GM11168 (cell line): ENCODE data around the gene BMPER.

ENCODE experiments used
- in situ Hi-C: fragments of 300-500 bp; cut with MboI; formaldehyde crosslinking; loops from one replicate; pipeline ENCODE4 v1.12.0; 2022; ENCODE audit warnings: low sequenced_read_pairs; ENCODE audit not compliant: unreplicated experiment

The BMPER gene

GRCh38 chr7:34015651-34016050 lies 110.3 kb downstream of the BMPER start:
- in situ Hi-C loops: no loop called here

- in situ Hi-C loops: no loop called here
Observed at GRCh38 chr7:34016876-34017275, 111.5 kb downstream of the BMPER start.

GRCh38 chr7:34019301-34019790 lies 114.0 kb downstream of the BMPER start:
- in situ Hi-C loops: no loop called here

- in situ Hi-C loops: no loop called here
Observed at GRCh38 chr7:34022626-34023025, 117.3 kb downstream of the BMPER start.

GRCh38 chr7:34025600-34025999 lies 120.3 kb downstream of the BMPER start:
- in situ Hi-C loops: no loop called here

- in situ Hi-C loops: no loop called here
Observed at GRCh38 chr7:34026481-34027190, 121.3 kb downstream of the BMPER start.

- in situ Hi-C loops: no loop called here
Observed at GRCh38 chr7:34031156-34031555, 125.8 kb downstream of the BMPER start.

- in situ Hi-C loops: no loop called here
Observed at GRCh38 chr7:34034728-34035127, 129.4 kb downstream of the BMPER start.

- in situ Hi-C loops: no loop called here
Observed at GRCh38 chr7:34036051-34036920, 130.9 kb downstream of the BMPER start.

- in situ Hi-C loops: no loop called here
Observed at GRCh38 chr7:34036972-34037792, 131.8 kb downstream of the BMPER start.

- in situ Hi-C loops: no loop called here
Observed at GRCh38 chr7:34038816-34039470, 133.6 kb downstream of the BMPER start.

GRCh38 chr7:34041707-34042106 lies 136.4 kb downstream of the BMPER start:
- in situ Hi-C loops: no loop called here

- in situ Hi-C loops: no loop called here
Observed at GRCh38 chr7:34042406-34042805, 137.1 kb downstream of the BMPER start.

- in situ Hi-C loops: no loop called here
Observed at GRCh38 chr7:34043461-34044305, 138.3 kb downstream of the BMPER start.

- in situ Hi-C loops: no loop called here
Observed at GRCh38 chr7:34044306-34044643, 138.9 kb downstream of the BMPER start.

- in situ Hi-C loops: no loop called here
Observed at GRCh38 chr7:34044734-34045353, 139.5 kb downstream of the BMPER start.

- in situ Hi-C loops: no loop called here
Observed at GRCh38 chr7:34048445-34048844, 143.1 kb downstream of the BMPER start.

- in situ Hi-C loops: no loop called here
Observed at GRCh38 chr7:34054075-34054474, 148.7 kb downstream of the BMPER start.

GRCh38 chr7:34057136-34057535 lies 151.8 kb downstream of the BMPER start:
- in situ Hi-C loops: no loop called here
